Natural killer cell treated with Interleukin-12 subunit alpha and Interleukin-12 subunit beta and Interleukin-15 and Interleukin-18, amount 100 ng/mL, for 72 hours (primary cell): ENCODE results near the gene RIPK4. TPM values are rescaled to one million over a fixed set of nuclear protein-coding genes. Genes with fewer than 3 reads are reported as not detected.
"Not testable (repeated sequence)": the region's sequence is repeated elsewhere in the genome, so short reads cannot be mapped to it uniquely, and the experiment has no call there.

ENCODE experiments used
- ATAC-seq, 2 donors: fragments of 150-1000 bp; cut with Tn5 transposase in 1 of 2; sonication (Bioruptor Pico), chemical (Tn5 transposase) in 1 of 2; 2 replicates each; pipeline ENCODE4 v1.10.0; 2021
- DNase-seq: peaks from one replicate; pipeline ENCODE4 v3.0.0; 2022; ENCODE audit warnings: low spot score
- H3K27ac Mint-ChIP-seq, 2 donors: 1 replicate in 1 of 2; 2 replicates in 1 of 2; pipeline ENCODE4 v1.8.0; 2022; ENCODE audit warnings: mixed read lengths in 2 of 2, mild to moderate bottlenecking in 1 of 2, moderate library complexity in 1 of 2
- H3K27me3 Mint-ChIP-seq, 2 donors: 1 replicate in 1 of 2; 2 replicates in 1 of 2; pipeline ENCODE4 v1.8.0; 2022; ENCODE audit warnings: mixed read lengths in 2 of 2
- H3K36me3 Mint-ChIP-seq: one replicate; pipeline ENCODE4 v1.8.0; 2022; ENCODE audit warnings: mixed read lengths
- H3K4me1 Mint-ChIP-seq, 2 donors: 1 replicate in 1 of 2; 2 replicates in 1 of 2; pipeline ENCODE4 v1.8.0; 2022; ENCODE audit warnings: low read depth in 2 of 2, mixed read lengths in 2 of 2, mild to moderate bottlenecking in 1 of 2
- H3K4me3 Mint-ChIP-seq: one replicate; pipeline ENCODE4 v1.8.0; 2022; ENCODE audit warnings: mixed read lengths
- H3K9me3 Mint-ChIP-seq: 2 replicates; pipeline ENCODE4 v1.8.0; 2022; ENCODE audit warnings: mixed read lengths
- total RNA-seq, 2 donors: library from RNA; stranded (reverse); gene quantifications; one replicate each; pipeline ENCODE4 v1.2.3, GENCODE V29; 2022

RIPK4 gene
- total RNA-seq, 2 donors from 2014 or later = 0.11 TPM; not detected in 1

- peaks cover 6% of the 10 kb centered on the region for H3K9me3 Mint-ChIP-seq
- DNase-seq (no peak), ATAC-seq (no peak)
- no peak overlapping the region for H3K4me3 Mint-ChIP-seq
- peaks cover 7% of the 10 kb centered on the region for H3K36me3 Mint-ChIP-seq
- H3K4me1 Mint-ChIP-seq = peaks cover 11 to 17% of the 10 kb centered on the region in 2 donors
- H3K27me3 Mint-ChIP-seq = no peaks in the 10 kb centered on the region
- no peak overlapping the region for H3K27ac Mint-ChIP-seq
These were observed 35.8 kb upstream of the RIPK4 start for GRCh38 chr21:41802684-41803083.

- ATAC-seq (no peak), DNase-seq (no peak)
- peaks cover 6% of the 10 kb centered on the region for H3K9me3 Mint-ChIP-seq
- H3K27me3 Mint-ChIP-seq = no peaks in the 10 kb centered on the region
- H3K36me3 Mint-ChIP-seq = peaks cover 6% of the 10 kb centered on the region
- H3K4me1 Mint-ChIP-seq = peaks cover 6 to 13% of the 10 kb centered on the region in 2 donors
- no peak overlapping the region for H3K27ac Mint-ChIP-seq
- H3K4me3 Mint-ChIP-seq = no peak overlapping the region
These were observed 35.3 kb upstream of the RIPK4 start for GRCh38 chr21:41802198-41802584.

GRCh38 chr21:41801321-41802197 is 34.7 kb upstream of the RIPK4 start:
- Mint-ChIP-seq H3K4me3 (no peak overlapping the region), H3K27ac (no peak overlapping the region), H3K36me3 (no peaks in the 10 kb centered on the region), H3K4me1 (peaks cover 0 to 8% of the 10 kb centered on the region in 2 donors), H3K27me3 (no peaks in the 10 kb centered on the region), H3K9me3 (peaks cover under 1% of the 10 kb centered on the region)
- no peak for ATAC-seq
- no peak for DNase-seq

DNA sequence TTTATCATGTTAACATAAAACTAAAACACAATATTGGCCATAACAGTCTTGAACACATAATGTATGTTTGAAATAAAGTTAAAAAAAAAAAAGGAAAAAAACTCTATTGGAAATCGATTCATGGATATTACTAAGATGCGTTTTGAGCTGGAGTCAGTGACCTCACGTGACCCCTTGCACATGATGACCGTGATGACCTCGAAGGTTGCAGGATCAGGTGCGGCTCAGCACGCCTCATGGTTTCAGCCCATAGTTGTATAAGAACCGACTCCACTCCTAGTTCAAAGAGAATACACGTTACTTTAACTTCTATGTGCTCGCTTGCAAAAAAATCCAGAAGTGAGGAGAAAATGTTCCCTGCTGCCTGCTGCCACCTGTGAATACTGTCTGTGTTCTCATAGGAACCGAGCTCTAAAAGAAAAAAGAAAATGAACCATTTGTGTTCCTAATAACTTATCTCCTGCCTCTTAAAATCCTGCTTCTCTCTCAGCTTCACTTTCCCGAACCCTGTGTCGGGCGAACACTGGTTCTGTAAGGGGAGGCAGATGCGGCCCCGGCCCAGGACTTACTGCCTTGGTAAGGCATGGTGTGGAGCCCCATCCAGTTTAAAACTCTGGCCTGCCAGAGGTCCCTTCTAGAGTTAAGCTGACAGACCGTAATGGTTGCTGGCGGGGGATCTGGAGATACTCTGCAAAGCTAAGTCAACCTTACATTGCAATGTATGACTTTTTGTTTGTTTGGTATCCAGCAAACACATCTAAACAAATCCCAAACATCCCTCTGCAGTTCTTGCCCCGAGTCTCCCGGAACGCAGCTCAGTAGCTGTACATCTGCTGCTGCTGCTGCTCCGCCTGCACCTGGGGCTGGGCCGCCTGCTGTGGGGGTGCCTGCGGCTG is 33.8 kb upstream of the RIPK4 start:
- ATAC-seq (no peak), DNase-seq (no peak)
- H3K4me1 Mint-ChIP-seq = peaks cover 0 to 7% of the 10 kb centered on the region in 2 donors
- no peak overlapping the region for H3K4me3 Mint-ChIP-seq
- H3K36me3 Mint-ChIP-seq = no peaks in the 10 kb centered on the region
- no peaks in the 10 kb centered on the region for H3K9me3 Mint-ChIP-seq
- H3K27ac Mint-ChIP-seq = no peak overlapping the region
- no peaks in the 10 kb centered on the region for H3K27me3 Mint-ChIP-seq

DNA sequence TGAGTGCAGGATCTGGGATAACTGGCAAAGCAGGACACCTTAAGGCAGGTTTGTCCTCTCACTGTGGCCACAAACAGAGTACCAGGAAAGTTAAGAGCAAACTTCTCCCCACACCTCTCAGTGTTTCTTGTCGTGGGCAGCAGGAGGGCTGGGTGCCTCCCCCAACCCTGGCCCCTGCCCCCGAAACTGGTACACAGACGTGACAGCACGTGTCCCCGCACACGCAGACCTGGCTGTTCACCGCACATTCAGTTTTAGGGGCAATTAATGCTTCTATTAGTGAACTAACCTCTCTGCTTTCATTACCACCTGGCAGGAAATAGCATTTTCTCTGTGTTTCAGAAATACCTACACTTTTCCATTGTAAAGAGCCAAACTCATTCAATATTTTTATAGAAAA is 32.9 kb upstream of the RIPK4 start:
- Mint-ChIP-seq H3K9me3 (no peaks in the 10 kb centered on the region), H3K4me1 (peaks cover 0 to under 1% of the 10 kb centered on the region in 2 donors), H3K4me3 (no peak overlapping the region), H3K27me3 (no peaks in the 10 kb centered on the region), H3K27ac (no peak overlapping the region), H3K36me3 (no peaks in the 10 kb centered on the region)
- no peak for DNase-seq
- no peak for ATAC-seq

DNA sequence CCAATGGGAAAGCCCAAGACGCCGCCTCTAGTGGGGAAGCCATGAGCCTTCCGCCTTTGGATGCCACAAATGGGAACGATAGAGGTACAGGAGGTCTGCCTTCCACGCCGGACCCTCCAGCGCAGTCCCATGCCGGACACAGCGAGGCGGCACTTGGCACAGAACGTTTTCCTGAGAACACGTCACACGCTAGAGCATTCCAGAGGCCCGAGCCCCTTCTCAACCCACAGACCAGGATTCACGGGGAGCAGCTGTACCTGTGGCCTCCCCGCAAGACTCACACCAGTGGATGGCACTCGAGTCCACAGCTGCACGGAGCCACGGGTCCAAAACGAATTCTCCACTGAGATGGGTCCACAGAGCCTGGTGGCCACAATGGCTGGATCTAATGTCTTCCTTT is 31.5 kb upstream of the RIPK4 start:
- peaks cover 9 to 11% of the 10 kb centered on the region in 2 donors for H3K27me3 Mint-ChIP-seq
- no peak for DNase-seq
- ATAC-seq = peak in 1 of 2 donors; percentile 11
- no peaks in the 10 kb centered on the region for H3K9me3 Mint-ChIP-seq
- no peak overlapping the region for H3K27ac Mint-ChIP-seq
- peaks cover 9% of the 10 kb centered on the region for H3K36me3 Mint-ChIP-seq
- H3K4me1 Mint-ChIP-seq = no peaks in the 10 kb centered on the region
- no peak overlapping the region for H3K4me3 Mint-ChIP-seq

DNA sequence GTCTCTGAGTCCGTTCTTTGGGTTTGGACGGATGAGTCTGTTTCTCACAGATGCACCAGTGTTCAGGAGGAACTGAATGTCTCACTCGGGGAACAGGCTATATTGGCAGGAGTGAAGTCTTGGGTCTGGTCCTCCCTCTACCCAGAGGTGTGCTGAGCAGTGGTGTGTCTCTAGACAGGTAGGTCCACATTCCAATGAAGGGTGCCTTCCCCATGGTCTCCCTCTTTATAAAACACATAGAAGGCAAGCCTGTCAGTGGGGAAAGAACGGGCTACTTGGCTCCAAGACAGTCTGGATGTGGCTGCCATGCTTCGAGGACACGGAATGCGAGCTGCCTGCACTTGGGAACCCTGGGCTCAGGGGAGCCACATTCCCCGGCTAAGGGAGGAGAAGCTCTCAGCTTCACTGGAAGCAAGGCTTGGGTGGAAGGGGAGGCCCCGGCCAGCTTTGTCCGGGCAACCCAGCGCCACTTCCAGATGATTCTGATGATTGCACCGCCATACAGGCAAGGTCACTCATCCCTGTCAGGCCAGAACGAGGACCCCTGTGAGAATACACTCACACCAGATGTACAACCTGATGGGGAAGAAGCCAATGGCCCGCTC is 29.7 kb upstream of the RIPK4 start:
- Mint-ChIP-seq H3K4me1 (no peaks in the 10 kb centered on the region), H3K27me3 (peaks cover 14 to 18% of the 10 kb centered on the region in 2 donors), H3K9me3 (peaks cover 6% of the 10 kb centered on the region), H3K36me3 (peaks cover 18% of the 10 kb centered on the region), H3K4me3 (no peak overlapping the region), H3K27ac (no peak overlapping the region)
- ATAC-seq (no peak), DNase-seq (no peak)

- Mint-ChIP-seq H3K4me3 (no peak overlapping the region), H3K9me3 (peaks cover 6% of the 10 kb centered on the region), H3K27ac (no peak overlapping the region), H3K4me1 (no peaks in the 10 kb centered on the region), H3K36me3 (peaks cover 18% of the 10 kb centered on the region), H3K27me3 (peaks cover 17 to 18% of the 10 kb centered on the region in 2 donors)
- DNase-seq (no peak), ATAC-seq (no peak)
These were observed 28.9 kb upstream of the RIPK4 start for GRCh38 chr21:41795726-41796125.

DNA sequence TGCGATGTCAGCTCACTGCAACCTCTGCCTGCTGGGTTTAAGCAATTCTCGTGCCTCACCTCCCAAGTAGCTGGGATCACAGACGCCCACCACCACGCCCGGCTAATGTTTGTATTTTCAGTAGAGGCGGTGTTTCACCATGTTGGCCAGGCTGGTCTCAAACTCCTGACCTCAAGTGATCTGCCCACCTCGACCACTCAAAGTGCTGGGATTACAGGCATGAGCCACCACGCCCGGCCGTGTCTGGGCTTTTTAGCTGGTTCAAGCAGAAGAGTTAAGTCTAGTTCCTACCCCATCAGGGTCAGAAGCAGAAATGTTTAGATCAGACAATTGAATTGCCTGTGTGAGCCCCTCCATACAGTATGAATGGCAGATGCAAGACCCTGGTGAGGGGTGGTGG is 27.7 kb upstream of the RIPK4 start:
- Mint-ChIP-seq H3K36me3 (peaks cover 18% of the 10 kb centered on the region), H3K9me3 (peaks cover 6% of the 10 kb centered on the region), H3K27ac (no peak overlapping the region), H3K4me1 (no peaks in the 10 kb centered on the region), H3K4me3 (no peak overlapping the region), H3K27me3 (peaks cover 17 to 19% of the 10 kb centered on the region in 2 donors)
- no peak for ATAC-seq
- no peak for DNase-seq

- Mint-ChIP-seq H3K36me3 (peaks cover 18% of the 10 kb centered on the region), H3K4me1 (no peaks in the 10 kb centered on the region), H3K27me3 (peaks cover 17 to 26% of the 10 kb centered on the region in 2 donors), H3K9me3 (peaks cover 6% of the 10 kb centered on the region), H3K27ac (no peak overlapping the region), H3K4me3 (no peak overlapping the region)
- DNase-seq = no peak
- no peak for ATAC-seq
These were observed 25.9 kb upstream of the RIPK4 start for GRCh38 chr21:41792711-41793110.

GRCh38 chr21:41786509-41786987 is 19.7 kb upstream of the RIPK4 start:
- H3K4me1 Mint-ChIP-seq = no peaks in the 10 kb centered on the region
- DNase-seq = no peak
- no peak overlapping the region for H3K27ac Mint-ChIP-seq
- no peak for ATAC-seq
- peaks cover 23 to 34% of the 10 kb centered on the region in 2 donors for H3K27me3 Mint-ChIP-seq
- no peaks in the 10 kb centered on the region for H3K9me3 Mint-ChIP-seq
- H3K36me3 Mint-ChIP-seq = no peaks in the 10 kb centered on the region
- no peak overlapping the region for H3K4me3 Mint-ChIP-seq

DNA sequence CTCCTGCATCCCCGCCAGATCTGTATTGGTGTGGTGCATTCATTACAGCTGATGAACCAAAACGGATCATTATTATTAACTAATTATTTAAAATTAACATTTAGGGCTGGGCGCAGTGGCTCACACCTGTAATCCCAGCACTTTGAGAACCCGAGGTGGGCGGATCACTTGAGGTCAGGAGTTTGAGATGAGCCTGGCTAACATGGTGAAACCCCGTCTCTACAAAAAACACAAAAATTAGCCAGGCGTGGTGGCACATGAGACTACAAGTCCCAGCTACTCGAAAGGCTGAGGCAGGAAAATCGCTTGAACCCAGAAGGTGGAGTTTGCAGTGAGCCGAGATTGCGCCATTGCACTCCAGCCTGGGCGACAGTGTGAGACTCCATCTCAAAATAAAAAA is 18.4 kb upstream of the RIPK4 start:
- not testable (repeated sequence) for H3K27ac Mint-ChIP-seq, H3K4me1 Mint-ChIP-seq, H3K9me3 Mint-ChIP-seq, ATAC-seq, DNase-seq, H3K4me3 Mint-ChIP-seq, H3K36me3 Mint-ChIP-seq
- H3K27me3 Mint-ChIP-seq = peaks cover 29 to 41% of the 10 kb centered on the region in 2 donors

DNA sequence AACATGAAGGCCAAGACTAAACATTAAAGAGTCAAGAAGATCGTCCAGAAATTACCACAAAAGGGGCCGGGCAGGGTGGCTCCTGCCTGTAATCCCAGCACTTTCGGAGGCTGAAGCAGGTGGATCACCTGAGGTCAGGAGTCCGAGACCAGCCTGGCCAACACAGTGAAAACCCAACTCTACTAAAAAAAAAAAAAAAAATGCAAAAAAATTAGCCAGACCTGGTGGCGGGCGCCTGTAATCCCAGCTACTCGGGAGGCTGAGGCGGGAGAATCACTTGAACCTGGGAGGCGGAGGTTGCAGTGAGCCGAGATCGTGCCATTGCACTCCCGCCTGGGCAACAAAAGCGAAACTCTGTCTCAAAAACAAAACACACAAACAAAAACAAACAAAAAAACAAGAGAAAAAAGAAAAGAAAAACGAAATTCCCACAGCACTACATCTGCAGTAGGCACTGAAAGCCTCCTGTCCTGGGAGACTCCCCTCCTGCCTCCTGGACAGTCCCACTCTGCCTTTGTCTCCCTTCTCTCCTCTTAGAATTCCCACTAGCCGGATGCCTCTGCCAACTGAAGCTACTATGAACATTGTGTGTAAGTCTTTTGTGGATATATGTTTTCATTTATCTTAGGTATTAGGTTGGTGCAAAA is 17.7 kb upstream of the RIPK4 start:
- ATAC-seq = no peak
- no peaks in the 10 kb centered on the region for H3K4me1 Mint-ChIP-seq
- no peak for DNase-seq
- H3K27ac Mint-ChIP-seq = no peak overlapping the region
- H3K9me3 Mint-ChIP-seq = no peaks in the 10 kb centered on the region
- no peak overlapping the region for H3K4me3 Mint-ChIP-seq
- peaks cover 32 to 47% of the 10 kb centered on the region in 2 donors for H3K27me3 Mint-ChIP-seq
- H3K36me3 Mint-ChIP-seq = no peaks in the 10 kb centered on the region
